Neural progenitor cell (in vitro differentiated cells): Measurements from ENCODE around the gene RGS6. TPM values are rescaled to one million over a fixed set of nuclear protein-coding genes. Genes with fewer than 3 reads are reported as not detected.

Experiments
- DNase-seq: peaks from one replicate; pipeline ENCODE4 v3.0.0-alpha.2; 2016; ENCODE audit warnings: low spot score
- H2AFZ ChIP-seq: fragments of 200-600 bp; sonication (generic); replicated peaks from 2 replicates; pipeline ENCODE4 v1.6.1; 2016; ENCODE audit warnings: antibody characterized with exemption
- H3F3A ChIP-seq: fragments of 200-600 bp; sonication (generic); 2 replicates; pipeline ENCODE4 v1.6.1; 2016; ENCODE audit warnings: antibody characterized with exemption, low read depth
- H3K27ac ChIP-seq: fragments of 200-600 bp; sonication (generic); 2 replicates; pipeline ENCODE4 v1.5.1; 2016; ENCODE audit warnings: mild to moderate bottlenecking
- H3K27me3 ChIP-seq: fragments of 200-600 bp; sonication (generic); 2 replicates; pipeline ENCODE4 v1.6.1; 2016; ENCODE audit warnings: mild to moderate bottlenecking, moderate library complexity
- H3K36me3 ChIP-seq: fragments of 200-600 bp; sonication (generic); 2 replicates; pipeline ENCODE4 v1.5.1; 2016
- H3K4me1 ChIP-seq: fragments of 200-600 bp; sonication (generic); 2 replicates; pipeline ENCODE4 v1.6.1; 2016; ENCODE audit warnings: mixed run types
- H3K4me2 ChIP-seq: fragments of 200-600 bp; sonication (generic); 2 replicates; pipeline ENCODE4 v1.6.1; 2016
- H3K4me3 ChIP-seq: fragments of 200-600 bp; sonication (generic); 2 replicates; pipeline ENCODE4 v1.5.1; 2016
- H3K79me2 ChIP-seq: fragments of 200-600 bp; sonication (generic); 2 replicates; pipeline ENCODE4 v1.6.1; 2016; ENCODE audit warnings: low read depth
- H3K9ac ChIP-seq: fragments of 200-600 bp; sonication (generic); 2 replicates; pipeline ENCODE4 v1.6.1; 2016
- H3K9me3 ChIP-seq: fragments of 200-600 bp; sonication (generic); 2 replicates; pipeline ENCODE4 v1.5.1; 2016; ENCODE audit warnings: low read depth
- H4K20me1 ChIP-seq: fragments of 200-600 bp; sonication (generic); 2 replicates; pipeline ENCODE4 v1.6.1; 2016; ENCODE audit warnings: low read depth
- H3K27ac Mint-ChIP-seq: 3 replicates; pipeline ENCODE4 v1.8.0; 2021; ENCODE audit warnings: mixed read lengths
- H3K27me3 Mint-ChIP-seq: 2 replicates; pipeline ENCODE4 v1.8.0; 2022; ENCODE audit warnings: low read depth, mild to moderate bottlenecking, inconsistent platforms, moderate library complexity, mixed read lengths; ENCODE audit not compliant: insufficient read depth
- H3K36me3 Mint-ChIP-seq: 3 replicates; pipeline ENCODE4 v1.8.0; 2021; ENCODE audit warnings: mixed read lengths
- H3K4me1 Mint-ChIP-seq: 3 replicates; pipeline ENCODE4 v1.8.0; 2021; ENCODE audit warnings: mixed read lengths
- H3K4me3 Mint-ChIP-seq: 3 replicates; pipeline ENCODE4 v1.8.0; 2021; ENCODE audit warnings: mild to moderate bottlenecking, moderate library complexity, mixed read lengths
- H3K9me3 Mint-ChIP-seq: 3 replicates; pipeline ENCODE4 v1.8.0; 2020; ENCODE audit warnings: mixed read lengths
- EZH2 ChIP-seq: fragments of 200-600 bp; sonication (generic); IDR thresholded peaks from 2 replicates; pipeline ENCODE4 v1.6.1; 2017; ENCODE audit warnings: antibody characterized with exemption, mild to moderate bottlenecking, moderate library complexity
- EZH2phosphoT487 ChIP-seq: fragments of 200-600 bp; sonication (generic); IDR thresholded peaks from 2 replicates; pipeline ENCODE4 v1.6.1; 2017; ENCODE audit warnings: antibody characterized with exemption
- total RNA-seq: library from RNA; depleted of rRNA; stranded (reverse); fragments of >200 nt; gene quantifications from 2 replicates; pipeline ENCODE4 v1.2.3, GENCODE V29; 2015; ENCODE audit warnings: low replicate concordance
- TF ChIP-seq, protein P1 (sequence below): fragments of 200-600 bp; sonication (generic); IDR thresholded peaks from 2 replicates; pipeline ENCODE4 v1.5.1; 2017; ENCODE audit warnings: antibody characterized with exemption, mild to moderate bottlenecking

RGS6 gene
- total RNA-seq, 1 donor from 2014 or later: 0.80 TPM

DNA sequence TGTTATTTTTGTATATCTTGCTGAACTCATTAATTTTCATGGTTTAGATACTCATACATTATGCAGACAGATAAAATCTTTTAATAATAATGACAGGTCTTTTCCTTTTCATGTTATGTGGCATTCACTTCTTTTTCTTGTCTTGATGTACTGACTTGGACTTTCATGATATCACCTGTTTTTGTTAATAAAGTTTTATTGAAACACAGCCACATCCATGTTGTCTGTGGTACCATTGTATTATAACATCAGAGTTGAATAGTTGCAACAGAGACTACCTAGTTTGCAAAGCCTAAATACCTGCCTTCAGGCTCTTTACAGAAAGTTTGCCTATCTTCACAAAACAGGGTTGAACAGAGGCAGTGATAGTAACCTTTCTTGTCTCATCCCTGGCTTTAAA lies 85.1 kb downstream of the RGS6 start:
- Mint-ChIP-seq H3K36me3 (no peaks in the 10 kb centered on the region), H3K4me3 (no peak overlapping the region), H3K4me1 (peaks cover 5% of the 10 kb centered on the region), H3K27me3 (no peaks in the 10 kb centered on the region), H3K27ac (no peak overlapping the region), H3K9me3 (peaks cover 2% of the 10 kb centered on the region)
- Histone ChIP-seq H3K27ac (no peak overlapping the region), H3K9me3 (peaks cover 3% of the 10 kb centered on the region), H3K9ac (no peak overlapping the region), H4K20me1 (no peaks in the 10 kb centered on the region), H3K4me1 (no peaks in the 10 kb centered on the region), H3K79me2 (no peaks in the 10 kb centered on the region), H3K4me3 (no peak overlapping the region), H3K4me2 (no peak overlapping the region), H3K36me3 (no peaks in the 10 kb centered on the region), H2AFZ (no peak overlapping the region), H3K27me3 (no peaks in the 10 kb centered on the region), H3F3A (no peaks in the 10 kb centered on the region)
- DNase-seq: no peak
- no peak for TF ChIP-seq EZH2phosphoT487
- TF ChIP-seq EZH2: no peak
- TF ChIP-seq, protein P1, sequence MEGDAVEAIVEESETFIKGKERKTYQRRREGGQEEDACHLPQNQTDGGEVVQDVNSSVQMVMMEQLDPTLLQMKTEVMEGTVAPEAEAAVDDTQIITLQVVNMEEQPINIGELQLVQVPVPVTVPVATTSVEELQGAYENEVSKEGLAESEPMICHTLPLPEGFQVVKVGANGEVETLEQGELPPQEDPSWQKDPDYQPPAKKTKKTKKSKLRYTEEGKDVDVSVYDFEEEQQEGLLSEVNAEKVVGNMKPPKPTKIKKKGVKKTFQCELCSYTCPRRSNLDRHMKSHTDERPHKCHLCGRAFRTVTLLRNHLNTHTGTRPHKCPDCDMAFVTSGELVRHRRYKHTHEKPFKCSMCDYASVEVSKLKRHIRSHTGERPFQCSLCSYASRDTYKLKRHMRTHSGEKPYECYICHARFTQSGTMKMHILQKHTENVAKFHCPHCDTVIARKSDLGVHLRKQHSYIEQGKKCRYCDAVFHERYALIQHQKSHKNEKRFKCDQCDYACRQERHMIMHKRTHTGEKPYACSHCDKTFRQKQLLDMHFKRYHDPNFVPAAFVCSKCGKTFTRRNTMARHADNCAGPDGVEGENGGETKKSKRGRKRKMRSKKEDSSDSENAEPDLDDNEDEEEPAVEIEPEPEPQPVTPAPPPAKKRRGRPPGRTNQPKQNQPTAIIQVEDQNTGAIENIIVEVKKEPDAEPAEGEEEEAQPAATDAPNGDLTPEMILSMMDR: no peak

DNA sequence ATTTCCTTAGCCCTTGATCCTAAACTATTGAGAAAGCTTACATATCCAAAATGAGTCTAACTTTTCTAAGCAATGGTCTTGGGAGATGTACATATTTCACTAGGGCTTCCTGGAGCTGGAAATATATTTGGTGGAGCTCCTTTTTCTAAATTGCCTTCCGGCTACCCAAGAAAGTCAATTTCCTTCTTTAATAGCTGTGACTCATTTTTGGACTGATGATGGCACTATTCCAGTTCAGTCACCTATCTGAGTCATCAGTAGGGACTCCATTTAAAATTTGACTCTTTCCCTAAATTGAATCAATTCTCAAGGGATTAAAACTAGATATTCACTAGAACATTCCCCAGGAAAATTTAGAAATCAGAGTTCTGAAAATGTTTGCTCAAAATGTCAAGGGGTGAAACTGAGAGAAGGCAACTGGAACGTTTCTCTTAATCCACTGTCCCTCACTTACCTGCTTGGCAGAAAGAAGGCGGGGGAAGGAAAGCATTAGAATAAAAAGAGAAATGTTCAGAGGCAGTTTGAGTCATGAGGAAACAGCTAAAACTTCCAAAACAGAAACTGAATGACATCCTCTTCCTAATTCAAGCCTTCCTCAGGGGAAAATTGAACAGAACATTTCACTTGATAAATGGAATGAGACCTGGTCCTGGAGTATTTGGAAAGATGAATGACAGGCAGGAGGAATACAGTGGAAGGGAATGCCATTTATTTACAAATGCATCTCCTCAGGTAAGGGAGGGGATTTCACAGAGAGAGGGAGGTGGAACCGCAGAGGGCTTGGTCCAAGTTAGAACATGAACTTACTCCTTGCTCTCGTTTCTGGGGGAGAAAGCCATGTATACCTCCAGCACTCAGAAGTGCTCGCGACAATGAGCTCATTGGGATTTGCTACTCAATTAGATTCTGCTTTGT lies 91.2 kb downstream of the RGS6 start:
- H3F3A ChIP-seq: no peaks in the 10 kb centered on the region
- Mint-ChIP-seq H3K9me3 (no peaks in the 10 kb centered on the region), H3K4me1 (no peaks in the 10 kb centered on the region), H3K4me3 (no peak overlapping the region), H3K36me3 (no peaks in the 10 kb centered on the region), H3K27ac (no peak overlapping the region), H3K27me3 (peaks cover 4% of the 10 kb centered on the region)
- no peak overlapping the region for H3K4me3 ChIP-seq
- H3K79me2 ChIP-seq: no peaks in the 10 kb centered on the region
- H3K36me3 ChIP-seq: no peaks in the 10 kb centered on the region
- H3K27me3 ChIP-seq: no peaks in the 10 kb centered on the region
- DNase-seq: no peak
- no peak overlapping the region for H3K4me2 ChIP-seq
- H2AFZ ChIP-seq: no peak overlapping the region
- no peak overlapping the region for H3K9ac ChIP-seq
- TF ChIP-seq EZH2 (no peak), EZH2phosphoT487 (no peak)
- TF ChIP-seq, protein P1: no peak
- no peaks in the 10 kb centered on the region for H4K20me1 ChIP-seq
- no peaks in the 10 kb centered on the region for H3K9me3 ChIP-seq
- no peaks in the 10 kb centered on the region for H3K4me1 ChIP-seq
- no peak overlapping the region for H3K27ac ChIP-seq

DNA sequence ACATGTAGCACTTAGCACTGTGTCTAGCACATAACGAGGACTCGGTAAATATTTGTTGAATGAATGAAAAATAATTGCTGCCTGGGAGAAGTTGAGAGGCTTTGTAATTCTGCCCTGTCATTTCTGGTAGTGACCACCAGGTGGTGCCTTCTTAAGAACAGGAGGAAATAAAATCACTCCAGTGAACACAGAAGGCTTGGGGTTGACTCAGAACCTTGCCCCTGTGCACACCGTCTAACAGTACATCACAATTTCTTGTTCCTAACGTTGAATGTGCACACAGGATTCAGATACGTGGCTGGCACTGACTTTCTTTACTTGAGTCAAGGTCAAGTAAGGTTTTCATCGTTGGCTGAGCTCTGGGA lies 91.8 kb downstream of the RGS6 start:
- H3K27ac Mint-ChIP-seq: no peak overlapping the region
- Histone ChIP-seq H4K20me1 (no peaks in the 10 kb centered on the region), H3F3A (no peaks in the 10 kb centered on the region), H3K9ac (no peak overlapping the region), H3K36me3 (no peaks in the 10 kb centered on the region), H3K27me3 (no peaks in the 10 kb centered on the region), H3K4me2 (no peak overlapping the region), H3K79me2 (no peaks in the 10 kb centered on the region), H3K4me3 (no peak overlapping the region), H2AFZ (no peak overlapping the region), H3K4me1 (no peaks in the 10 kb centered on the region), H3K9me3 (no peaks in the 10 kb centered on the region), H3K27ac (no peak overlapping the region)
- peaks cover 4% of the 10 kb centered on the region for H3K27me3 Mint-ChIP-seq
- peak; percentile 72 for DNase-seq
- no peaks in the 10 kb centered on the region for H3K36me3 Mint-ChIP-seq
- TF ChIP-seq, protein P1: peak; percentile 79
- no peak for TF ChIP-seq EZH2phosphoT487
- no peak overlapping the region for H3K4me3 Mint-ChIP-seq
- H3K4me1 Mint-ChIP-seq: no peaks in the 10 kb centered on the region
- H3K9me3 Mint-ChIP-seq: no peaks in the 10 kb centered on the region
